H9 (cell line): Measurements from ENCODE around the gene ALKBH1. TPM values are rescaled to one million over a fixed set of nuclear protein-coding genes. Genes with fewer than 3 reads are reported as not detected.

Experiments used
- DNase-seq: peaks from one replicate; pipeline ENCODE4 v3.0.0-alpha.2; 2017
- H2AFZ ChIP-seq: one replicate; pipeline ENCODE4 v1.6.1; 2013; ENCODE audit warnings: mild to moderate bottlenecking, low read length, control low read depth, moderate library complexity
- H2AK5ac ChIP-seq: 2 replicates; pipeline ENCODE4 v1.6.1; 2013; ENCODE audit warnings: low read length, control low read depth, mixed read lengths; ENCODE audit not compliant: insufficient read length
- H2BK120ac ChIP-seq: one replicate; pipeline ENCODE4 v1.6.1; 2013; ENCODE audit warnings: low read depth, mild to moderate bottlenecking, low read length, control low read depth, inconsistent platforms; ENCODE audit not compliant: poor library complexity, severe bottlenecking
- H2BK12ac ChIP-seq: 2 replicates; pipeline ENCODE4 v1.6.1; 2013; ENCODE audit warnings: low read length, control low read depth, mixed read lengths, low read depth; ENCODE audit not compliant: insufficient read length
- H2BK15ac ChIP-seq: 2 replicates; pipeline ENCODE4 v1.6.1; 2013; ENCODE audit warnings: low read depth, low read length, control low read depth
- H2BK20ac ChIP-seq: one replicate; pipeline ENCODE4 v1.6.1; 2013; ENCODE audit warnings: low read depth, mild to moderate bottlenecking, low read length, control low read depth, inconsistent platforms; ENCODE audit not compliant: poor library complexity, severe bottlenecking
- H2BK5ac ChIP-seq: 2 replicates; pipeline ENCODE4 v1.6.1; 2013; ENCODE audit warnings: low read length, control low read depth, mixed read lengths; ENCODE audit not compliant: insufficient read length
- H3K14ac ChIP-seq: 2 replicates; pipeline ENCODE4 v1.6.1; 2013; ENCODE audit warnings: low read length, control low read depth; ENCODE audit not compliant: insufficient read depth
- H3K18ac ChIP-seq: 2 replicates; pipeline ENCODE4 v1.6.1; 2013; ENCODE audit warnings: low read depth, mild to moderate bottlenecking, mixed read lengths, low read length, control low read depth; ENCODE audit not compliant: insufficient read length
- H3K23ac ChIP-seq: 2 replicates; pipeline ENCODE4 v1.6.1; 2013; ENCODE audit warnings: low read length, control low read depth, mixed read lengths, low read depth; ENCODE audit not compliant: insufficient read length
- H3K23me2 ChIP-seq: 2 replicates; pipeline ENCODE4 v1.6.1; 2013; ENCODE audit warnings: low read depth, mild to moderate bottlenecking, mixed read lengths, low read length, control low read depth; ENCODE audit not compliant: insufficient read length, poor library complexity, severe bottlenecking
- H3K27ac ChIP-seq: 2 replicates; pipeline ENCODE4 v1.5.1; 2013; ENCODE audit warnings: low read length, control low read depth, mixed read lengths, low read depth; ENCODE audit not compliant: insufficient read length
- H3K27me3 ChIP-seq: 2 replicates; pipeline ENCODE4 v1.6.1; 2013; ENCODE audit warnings: low read length, control low read depth, inconsistent platforms; ENCODE audit not compliant: insufficient read depth
- H3K4ac ChIP-seq: 2 replicates; pipeline ENCODE4 v1.6.1; 2013; ENCODE audit warnings: low read depth, mild to moderate bottlenecking, control low read depth, inconsistent platforms, low read length, moderate library complexity
- H3K4me1 ChIP-seq: 2 replicates; pipeline ENCODE4 v1.6.1; 2013; ENCODE audit warnings: low read length, control low read depth, inconsistent platforms; ENCODE audit not compliant: insufficient read depth
- H3K4me2 ChIP-seq: 2 replicates; pipeline ENCODE4 v1.6.1; 2013; ENCODE audit warnings: low read length, control low read depth, mixed read lengths; ENCODE audit not compliant: insufficient read length, insufficient read depth
- H3K56ac ChIP-seq: 2 replicates; pipeline ENCODE4 v1.6.1; 2013; ENCODE audit warnings: low read depth, mild to moderate bottlenecking, mixed read lengths, low read length, control low read depth; ENCODE audit not compliant: insufficient read length
- H3K79me1 ChIP-seq: 2 replicates; pipeline ENCODE4 v1.6.1; 2013; ENCODE audit warnings: low read depth, mild to moderate bottlenecking, moderate library complexity, low read length, control low read depth, inconsistent platforms; ENCODE audit not compliant: insufficient read depth, poor library complexity, severe bottlenecking
- H3K79me2 ChIP-seq: 2 replicates; pipeline ENCODE4 v1.6.1; 2013; ENCODE audit warnings: low read length, control low read depth, inconsistent platforms; ENCODE audit not compliant: insufficient read depth
- H3K9ac ChIP-seq: 2 replicates; pipeline ENCODE4 v1.6.1; 2013; ENCODE audit warnings: low read length, control low read depth, mixed read lengths; ENCODE audit not compliant: insufficient read length; ENCODE audit errors: extremely low read depth
- H3K9me3 ChIP-seq: one replicate; pipeline ENCODE4 v1.6.1; 2013; ENCODE audit warnings: low read depth, low read length, inconsistent platforms; ENCODE audit not compliant: control insufficient read depth
- H3T11ph ChIP-seq: one replicate; pipeline ENCODE4 v1.6.1; 2013; ENCODE audit warnings: mild to moderate bottlenecking, low read length, control low read depth, inconsistent platforms
- H4K20me1 ChIP-seq: one replicate; pipeline ENCODE4 v1.6.1; 2013; ENCODE audit not compliant: control insufficient read depth, insufficient read length, insufficient read depth
- H4K5ac ChIP-seq: 2 replicates; pipeline ENCODE4 v1.6.1; 2013; ENCODE audit warnings: low read depth, mild to moderate bottlenecking, mixed read lengths, low read length, control low read depth; ENCODE audit not compliant: insufficient read length
- H4K8ac ChIP-seq: replicated peaks from 2 replicates; pipeline ENCODE4 v1.6.1; 2013; ENCODE audit warnings: low read length, control low read depth, mixed read lengths, low read depth; ENCODE audit not compliant: insufficient read length
- H4K91ac ChIP-seq: 2 replicates; pipeline ENCODE4 v1.6.1; 2013; ENCODE audit warnings: low read depth, mild to moderate bottlenecking, moderate library complexity, mixed read lengths, low read length, control low read depth; ENCODE audit not compliant: insufficient read length
- H3K27ac Mint-ChIP-seq, 3 experiments: 2 replicates in 2 of 3; 3 replicates in 1 of 3; pipeline ENCODE4 v1.8.0; 2020 to 2021; ENCODE audit warnings: mixed read lengths in 3 of 3, mild to moderate bottlenecking in 1 of 3, moderate library complexity in 1 of 3
- H3K27me3 Mint-ChIP-seq: 2 replicates; pipeline ENCODE4 v1.8.0; 2021; ENCODE audit warnings: low read depth, mild to moderate bottlenecking, moderate library complexity, mixed read lengths
- H3K36me3 Mint-ChIP-seq, 3 experiments: 2 replicates in 2 of 3; 3 replicates in 1 of 3; pipeline ENCODE4 v1.8.0; 2020 to 2021; ENCODE audit warnings: low read depth in 3 of 3, mixed read lengths in 3 of 3; ENCODE audit not compliant: insufficient read depth in 1 of 3
- H3K4me1 Mint-ChIP-seq, 2 experiments: 2 replicates each; pipeline ENCODE4 v1.8.0; 2020; ENCODE audit warnings: mixed read lengths in 2 of 2
- H3K4me3 Mint-ChIP-seq, 2 experiments: 2 replicates in 1 of 2; 3 replicates in 1 of 2; pipeline ENCODE4 v1.8.0; 2020 to 2021; ENCODE audit warnings: mild to moderate bottlenecking in 2 of 2, mixed read lengths in 2 of 2, moderate library complexity in 1 of 2
- H3K9me3 Mint-ChIP-seq, 2 experiments: 2 replicates in 1 of 2; 3 replicates in 1 of 2; pipeline ENCODE4 v1.8.0; 2020; ENCODE audit warnings: mild to moderate bottlenecking in 2 of 2, mixed read lengths in 2 of 2, moderate library complexity in 1 of 2
- WGBS: extraction: QIAGEN DNeasy Blood & Tissue Kit; methylation state at CpG from one replicate; pipeline ENCODE4 v1.1.7; 2013; ENCODE audit warnings: missing lambda C conversion rate, low lambda C conversion rate, mixed read lengths; ENCODE audit not compliant: insufficient read length; ENCODE audit errors: extremely low coverage; 5-methylcytosine and 5-hydroxymethylcytosine counted together
- total RNA-seq: library from RNA; stranded (reverse); gene quantifications from 2 replicates; pipeline ENCODE4 v1.2.1, GENCODE V29; 2021
- TF ChIP-seq, protein P1 (sequence below): fragments of 200-600 bp; sonication (generic); conservative IDR thresholded peaks from 3 replicates; pipeline ENCODE4 v1.8.0; 2021; ENCODE audit warnings: antibody characterized with exemption, mild to moderate bottlenecking

ALKBH1 gene
- total RNA-seq, 1 experiment from 2014 or later, result 18.7 TPM

DNA sequence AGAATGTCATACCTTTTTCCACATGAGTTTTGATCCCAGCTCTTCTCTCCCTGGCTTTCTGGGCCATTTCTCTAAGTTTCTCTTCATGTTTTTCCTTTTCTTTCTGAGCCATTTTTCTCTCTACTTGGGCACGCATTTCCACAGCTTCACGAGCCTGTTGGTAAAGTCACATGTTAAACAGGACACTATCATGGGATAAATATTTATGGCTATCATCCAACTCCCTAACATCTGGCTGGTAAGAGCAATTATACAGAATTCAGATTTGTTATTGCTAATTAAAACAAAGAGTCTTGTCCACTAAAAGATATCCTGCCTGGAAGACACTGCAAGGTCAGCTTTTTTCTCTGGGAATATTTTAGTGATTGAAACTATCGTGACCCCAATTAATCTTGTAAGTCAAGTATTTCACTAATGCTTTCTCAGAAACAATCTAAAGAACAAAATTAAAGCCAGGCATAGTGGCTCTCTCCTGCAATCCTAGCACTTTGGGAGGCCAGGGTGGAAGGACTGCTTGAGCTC is 23.2 kb upstream of the ALKBH1 start:
- Histone ChIP-seq H3K4me2 (no peak overlapping the region), H4K91ac (no peak overlapping the region), H3K23me2 (no peaks in the 10 kb centered on the region), H3K79me1 (no peaks in the 10 kb centered on the region), H2BK12ac (no peak overlapping the region), H3K4ac (no peak overlapping the region), H3T11ph (no peak overlapping the region), H2AFZ (no peak overlapping the region), H2AK5ac (no peak overlapping the region), H2BK120ac (no peak overlapping the region), H4K20me1 (no peaks in the 10 kb centered on the region), H3K18ac (no peak overlapping the region), H3K23ac (no peak overlapping the region), H3K4me1 (no peaks in the 10 kb centered on the region), H3K9me3 (no peaks in the 10 kb centered on the region), H3K56ac (no peak overlapping the region), H3K9ac (no peak overlapping the region), H2BK5ac (no peak overlapping the region), H3K79me2 (no peaks in the 10 kb centered on the region), H2BK15ac (no peak overlapping the region), H2BK20ac (no peak overlapping the region), H4K8ac (no peak overlapping the region), H4K5ac (no peak overlapping the region), H3K27me3 (no peaks in the 10 kb centered on the region), H3K14ac (no peak overlapping the region), H3K27ac (no peak overlapping the region)
- Mint-ChIP-seq H3K4me3 (no peak overlapping the region), H3K36me3 (peaks cover 43 to 91% (median 82%) of the 10 kb centered on the region in 3 experiments; a peak in 6 of 7 replicates), H3K9me3 (no peaks in the 10 kb centered on the region), H3K4me1 (no peaks in the 10 kb centered on the region), H3K27ac (no peak overlapping the region), H3K27me3 (no peaks in the 10 kb centered on the region)
- no CpG with 5 or more reads among the region's 3 CpGs for WGBS
- no peak for DNase-seq
- TF ChIP-seq, protein P1, sequence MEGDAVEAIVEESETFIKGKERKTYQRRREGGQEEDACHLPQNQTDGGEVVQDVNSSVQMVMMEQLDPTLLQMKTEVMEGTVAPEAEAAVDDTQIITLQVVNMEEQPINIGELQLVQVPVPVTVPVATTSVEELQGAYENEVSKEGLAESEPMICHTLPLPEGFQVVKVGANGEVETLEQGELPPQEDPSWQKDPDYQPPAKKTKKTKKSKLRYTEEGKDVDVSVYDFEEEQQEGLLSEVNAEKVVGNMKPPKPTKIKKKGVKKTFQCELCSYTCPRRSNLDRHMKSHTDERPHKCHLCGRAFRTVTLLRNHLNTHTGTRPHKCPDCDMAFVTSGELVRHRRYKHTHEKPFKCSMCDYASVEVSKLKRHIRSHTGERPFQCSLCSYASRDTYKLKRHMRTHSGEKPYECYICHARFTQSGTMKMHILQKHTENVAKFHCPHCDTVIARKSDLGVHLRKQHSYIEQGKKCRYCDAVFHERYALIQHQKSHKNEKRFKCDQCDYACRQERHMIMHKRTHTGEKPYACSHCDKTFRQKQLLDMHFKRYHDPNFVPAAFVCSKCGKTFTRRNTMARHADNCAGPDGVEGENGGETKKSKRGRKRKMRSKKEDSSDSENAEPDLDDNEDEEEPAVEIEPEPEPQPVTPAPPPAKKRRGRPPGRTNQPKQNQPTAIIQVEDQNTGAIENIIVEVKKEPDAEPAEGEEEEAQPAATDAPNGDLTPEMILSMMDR, result no peak
